HG02642 (cell line): ENCODE measurements around the gene PMM2.
"Not testable (repeated sequence)": the region's sequence is repeated elsewhere in the genome, so short reads cannot be mapped to it uniquely, and the experiment has no call there.

ENCODE experiments used
- ATAC-seq: cut with Tn5 transposase; IDR thresholded peaks from one replicate; pipeline ENCODE4 v1.9.1; 2021; ENCODE audit warnings: mild to moderate bottlenecking; ENCODE audit not compliant: unreplicated experiment, poor library complexity

PMM2 gene

DNA sequence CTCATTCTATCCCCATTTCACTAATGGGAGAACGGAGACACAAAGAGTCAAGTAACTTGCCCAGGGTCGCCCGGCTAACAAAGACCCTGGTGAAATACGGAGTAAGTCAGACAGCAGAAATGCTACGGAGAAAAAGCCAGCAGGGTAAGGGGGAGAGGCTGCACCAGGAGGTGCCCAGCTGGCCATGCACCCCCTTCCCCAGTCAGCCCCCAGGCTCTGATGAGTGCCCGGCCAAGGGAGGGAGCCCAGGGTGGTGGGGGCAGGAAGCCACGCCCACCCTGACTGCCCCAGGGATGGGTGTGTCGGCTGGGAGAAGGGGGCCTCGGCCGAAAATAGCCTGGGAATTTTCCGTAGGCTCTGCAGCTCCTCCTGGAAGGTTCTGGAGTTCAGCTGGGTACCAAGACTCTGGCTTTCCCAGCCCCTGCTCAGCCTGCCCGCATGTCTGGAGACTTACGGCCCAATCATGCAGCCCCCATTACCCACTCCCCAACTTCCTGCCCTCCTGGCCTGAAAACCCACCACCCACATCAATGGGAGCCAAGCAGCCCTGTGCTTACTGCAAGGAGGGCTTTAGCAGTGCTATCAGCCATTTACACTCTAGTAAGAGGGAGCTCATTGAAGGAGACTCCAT, 67.0 kb downstream of the PMM2 start:
- no peak for ATAC-seq

DNA sequence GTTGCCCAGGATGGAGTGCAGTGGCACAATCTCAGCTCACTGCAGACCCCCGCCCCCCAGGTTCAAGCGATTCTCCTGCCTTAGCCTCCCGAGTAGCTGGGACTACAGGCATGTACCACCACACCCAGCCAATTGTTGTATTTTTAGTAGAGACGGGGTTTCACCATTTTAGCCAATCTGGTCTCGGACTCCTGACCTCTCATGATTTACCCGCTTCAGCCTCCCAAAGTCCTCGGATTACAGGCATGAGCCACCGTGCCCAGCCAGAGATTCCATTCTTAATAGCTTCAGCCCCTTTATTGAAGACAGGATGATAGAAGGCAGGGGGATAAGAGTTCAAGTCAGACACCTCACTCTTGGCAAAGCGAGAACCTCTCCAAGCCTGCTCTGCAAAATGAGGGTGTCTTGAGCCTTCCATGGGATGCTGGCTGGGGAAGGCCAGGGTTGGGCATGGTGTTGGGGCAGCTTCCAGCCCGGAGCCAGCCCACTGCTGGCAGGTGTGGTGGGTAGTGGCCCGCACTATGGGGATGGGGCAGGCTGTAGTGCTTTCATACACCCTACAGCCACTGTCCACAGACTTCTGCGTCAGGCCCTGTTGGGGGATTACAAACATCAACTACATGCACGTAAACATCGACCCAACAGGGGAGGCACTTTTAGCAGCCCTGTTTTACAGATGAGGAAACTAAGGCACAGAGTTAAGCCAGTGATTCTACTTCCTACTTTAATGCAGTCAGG, 67.7 kb downstream of the PMM2 start:
- ATAC-seq: no peak

DNA sequence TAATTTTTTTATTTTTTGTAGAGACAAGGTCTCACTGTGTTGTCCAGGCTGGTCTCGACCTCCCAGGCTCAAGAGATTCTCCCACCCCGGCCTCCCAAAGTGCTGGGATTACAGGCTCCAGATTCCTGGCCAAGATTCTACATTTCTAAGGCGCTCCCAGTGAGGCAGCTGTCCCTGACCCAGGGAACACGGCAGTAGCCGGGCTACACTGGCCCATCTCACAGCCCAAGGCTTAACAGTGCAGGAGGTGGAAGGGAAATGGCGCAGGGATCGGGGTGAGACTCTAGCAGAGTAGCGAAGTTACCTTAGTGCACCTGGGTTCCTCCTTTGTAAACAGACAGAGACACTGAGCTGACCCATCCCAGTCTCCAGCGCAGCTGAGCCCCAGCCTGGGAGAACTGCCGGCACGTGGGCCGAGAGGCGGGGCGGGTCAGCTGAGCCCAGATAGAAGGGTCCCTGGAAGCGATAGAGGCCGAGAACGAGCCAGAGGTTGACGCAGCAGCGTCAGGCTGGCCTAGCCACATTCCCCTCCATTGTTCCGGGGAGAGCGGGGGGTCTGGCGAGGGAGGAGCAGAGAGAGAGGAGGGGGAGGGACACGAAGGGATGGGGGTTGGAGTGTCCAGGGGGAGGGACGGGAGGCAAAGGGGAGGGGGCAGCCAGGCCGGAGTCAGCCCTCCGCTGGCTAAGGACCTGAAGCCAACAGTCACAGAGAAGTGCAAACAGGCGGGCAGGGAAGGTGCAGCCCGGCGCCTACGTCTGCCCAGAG, 68.7 kb downstream of the PMM2 start:
- no peak for ATAC-seq

DNA sequence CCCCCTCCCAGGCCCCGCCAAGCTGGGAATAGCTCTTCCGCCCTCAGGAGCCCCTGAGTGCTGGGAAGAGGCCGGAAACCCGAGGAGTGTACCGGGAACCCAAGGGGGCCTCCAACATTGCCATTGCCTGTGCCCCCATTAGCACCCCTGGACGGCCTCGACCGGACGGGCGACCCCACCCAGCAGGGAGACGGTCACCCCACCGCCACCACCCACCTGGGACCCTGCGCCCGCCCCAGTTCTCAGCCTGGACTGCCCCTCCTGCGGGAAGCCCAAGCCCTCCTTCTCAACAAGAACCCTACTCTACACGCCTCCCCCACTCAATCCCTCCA, 69.2 kb downstream of the PMM2 start:
- no peak for ATAC-seq

- ATAC-seq: no peak
Observed at GRCh38 chr16:8867216-8867931, 69.7 kb downstream of the PMM2 start.

GRCh38 chr16:8867932-8868415, 70.3 kb downstream of the PMM2 start:
- ATAC-seq: no peak

GRCh38 chr16:8868416-8869211, 71.0 kb downstream of the PMM2 start, which contains the start of gene CARHSP1:
Gene CARHSP1 (minus strand): TSS chr16:8869006. CDS start chr16:8859328, 9,678 bp downstream.
- ATAC-seq: peak; percentile 68

- no peak for ATAC-seq
Observed at GRCh38 chr16:8869212-8869987, 71.8 kb downstream of the PMM2 start.

GRCh38 chr16:8869988-8870241, 72.3 kb downstream of the PMM2 start:
- ATAC-seq: not testable (repeated sequence)

- no peak for ATAC-seq
Observed at GRCh38 chr16:8872071-8872470, 74.4 kb downstream of the PMM2 start.

- no peak for ATAC-seq
Observed at GRCh38 chr16:8872967-8873865, 75.6 kb downstream of the PMM2 start.

DNA sequence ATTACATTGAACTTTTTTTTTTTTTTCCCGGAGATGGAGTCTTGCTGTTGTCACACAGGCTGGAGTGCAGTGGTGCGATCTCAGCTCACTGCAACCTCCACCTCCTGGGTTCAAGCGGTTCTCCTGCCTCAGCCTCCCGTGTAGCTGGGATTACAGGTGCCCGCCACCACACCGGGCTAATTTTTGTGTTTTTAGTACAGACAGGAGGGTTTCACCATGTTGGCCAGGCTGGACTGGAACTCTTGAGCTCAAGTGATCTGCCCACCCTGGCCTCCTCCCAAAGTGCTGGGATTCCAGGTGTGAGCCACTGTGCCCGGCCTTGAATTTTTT, 76.2 kb downstream of the PMM2 start:
- ATAC-seq: not testable (repeated sequence)

DNA sequence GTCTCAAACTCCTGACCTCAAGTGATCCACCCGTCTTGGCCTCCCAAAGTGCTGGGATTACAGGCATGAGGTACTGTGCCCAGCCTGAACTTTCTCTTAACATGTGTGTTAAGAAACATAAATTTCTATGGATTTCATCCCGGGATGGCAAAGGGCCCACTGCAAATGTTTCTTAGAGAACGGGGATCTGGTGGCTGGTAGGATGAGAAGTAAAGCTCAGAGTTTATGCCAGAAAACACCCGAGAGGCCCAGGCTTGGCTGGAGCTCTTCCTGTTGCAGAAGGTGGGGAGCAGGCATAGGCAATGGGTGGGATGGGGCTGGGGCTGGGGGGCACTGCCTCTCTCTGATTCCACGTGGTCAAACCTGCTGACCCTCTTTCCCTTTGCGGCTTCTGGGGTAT, 76.7 kb downstream of the PMM2 start:
- ATAC-seq: no peak

- not testable (repeated sequence) for ATAC-seq
Observed at GRCh38 chr16:8875317-8875716, 77.7 kb downstream of the PMM2 start.

- no peak for ATAC-seq
Observed at GRCh38 chr16:8877894-8878522, 80.4 kb downstream of the PMM2 start.

DNA sequence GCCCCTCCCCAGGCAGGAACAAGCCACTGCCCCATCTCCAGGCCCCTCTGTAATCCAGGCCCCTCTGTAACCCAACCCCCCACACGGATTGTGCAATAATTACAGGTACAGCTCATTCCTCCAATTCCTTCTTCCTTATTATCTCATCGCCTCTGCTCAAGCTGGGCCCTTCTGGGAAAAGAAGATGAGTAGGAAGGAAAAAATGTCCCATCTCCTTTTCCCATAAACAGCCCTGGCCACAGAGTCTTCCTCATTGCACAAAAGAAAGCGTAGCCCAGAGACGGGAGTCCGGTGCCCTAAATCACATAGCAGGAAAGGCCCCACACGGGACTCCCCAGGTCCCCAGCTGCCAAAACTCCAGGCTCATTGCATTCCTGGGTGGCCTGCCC, 80.9 kb downstream of the PMM2 start:
- no peak for ATAC-seq

DNA sequence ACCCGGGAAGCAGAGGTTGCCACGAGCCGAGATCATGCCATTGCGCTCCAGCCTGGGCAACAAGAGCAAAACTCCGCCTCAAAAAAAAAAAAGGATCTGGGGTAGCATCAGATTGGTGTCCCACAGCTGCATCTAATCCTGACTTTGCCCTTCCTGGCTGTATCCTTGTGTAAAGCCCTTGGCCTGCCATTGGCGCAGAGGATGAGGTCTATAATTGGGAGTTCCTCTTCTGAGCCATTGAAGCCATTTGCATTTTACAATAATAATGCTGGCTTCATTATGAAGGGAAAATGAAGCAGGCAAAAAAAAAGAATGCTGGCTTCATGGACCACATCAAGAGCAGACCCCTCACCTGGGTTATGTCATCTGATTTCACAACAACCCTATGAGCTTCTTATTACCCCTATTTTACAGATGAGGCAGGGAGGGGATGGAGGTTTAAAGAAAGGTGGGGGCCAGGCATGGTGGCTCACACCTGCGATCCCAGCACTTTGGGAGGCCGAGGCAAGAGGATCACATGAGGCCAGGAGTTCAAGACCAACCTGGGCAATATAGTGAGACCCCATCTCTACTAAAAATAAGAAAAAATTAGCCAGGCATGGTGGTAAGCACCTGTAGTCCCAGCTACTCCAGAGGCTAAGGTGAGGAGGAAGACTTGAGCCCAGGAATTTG, 83.3 kb downstream of the PMM2 start:
- ATAC-seq: no peak
